ENCODE measurements around the gene PRPSAP1. TPM values are rescaled to one million over a fixed set of nuclear protein-coding genes. Genes with fewer than 3 reads are reported as not detected.
A peak's percentile ranks its signal among the peaks of the same experiment; 100 is the strongest.

PRPSAP1 gene
- total RNA-seq, 1 donor from 2014 or later: 16.1 TPM

GRCh38 chr17:76266244-76266938 is 87.3 kb downstream of the PRPSAP1 start:
- Histone ChIP-seq H3K4me1 (peaks cover 0 to 29% of the 10 kb centered on the region in 2 donors), H3K27me3 (no peaks in the 10 kb centered on the region), H3K4me3 (peak overlapping the region; percentile 74 to 95), H3K36me3 (peaks cover 8 to 15% of the 10 kb centered on the region in 2 donors), H3K9me3 (no peaks in the 10 kb centered on the region), H3K27ac (peak overlapping the region; percentile 89 to 90)
- DNase-seq (ENCODE audit: low spot score in 2 of 2): no peak
- intact Hi-C loops (cut with DNase I): loop anchor here (10.0 kb wide), 2 partner anchors 292 to 1232 kb away; partner anchors contain the start of genes ACOX1 and TEN1
- no peak for TF ChIP-seq CTCF (IDR thresholded peaks at IDR 0.05)

GRCh38 chr17:76265624-76266243 is 88.0 kb downstream of the PRPSAP1 start:
- TF ChIP-seq CTCF (IDR thresholded peaks at IDR 0.05): no peak
- peak overlapping the region; percentile 89 to 90 for H3K27ac ChIP-seq
- H3K27me3 ChIP-seq: no peaks in the 10 kb centered on the region
- peaks cover 8 to 15% of the 10 kb centered on the region in 2 donors for H3K36me3 ChIP-seq
- peak overlapping the region; percentile 74 to 95 for H3K4me3 ChIP-seq
- no peaks in the 10 kb centered on the region for H3K9me3 ChIP-seq
- intact Hi-C loops (cut with DNase I): loop anchor here (2.0 to 10.0 kb wide), 3 partner anchors 25 to 1231 kb away; partner anchors contain the start of genes ACOX1, RNF157 and TEN1
- DNase-seq (ENCODE audit: low spot score in 2 of 2): peak in 1 of 2 donors; percentile 85
- H3K4me1 ChIP-seq: peaks cover 0 to 26% of the 10 kb centered on the region in 2 donors

GRCh38 chr17:76264755-76265623 is 88.7 kb downstream of the PRPSAP1 start, which contains the start of gene UBALD2:
Gene UBALD2 (plus strand): TSS chr17:76265348. CDS start chr17:76265506, 158 bp downstream.
- no peaks in the 10 kb centered on the region for H3K9me3 ChIP-seq
- peak; percentile 99 to 100 for DNase-seq (ENCODE audit: low spot score in 2 of 2)
- H3K4me3 ChIP-seq: peak within 1 kb of the TSS; percentile 74 to 95
- H3K27ac ChIP-seq: peak within 1 kb of the TSS; percentile 89 to 90
- H3K36me3 ChIP-seq: peaks cover 2 to 8% of the 10 kb centered on the region in 2 donors
- H3K27me3 ChIP-seq: no peaks in the 10 kb centered on the region
- intact Hi-C loops (cut with DNase I): loop anchor here (2.0 to 10.0 kb wide), 3 partner anchors 24 to 1230 kb away; partner anchors contain the start of genes ACOX1, RNF157 and TEN1
- H3K4me1 ChIP-seq: peaks cover 0 to 26% of the 10 kb centered on the region in 2 donors
- TF ChIP-seq CTCF (IDR thresholded peaks at IDR 0.05): no peak

GRCh38 chr17:76264425-76264754 is 89.3 kb downstream of the PRPSAP1 start:
- intact Hi-C loops (cut with DNase I): loop anchor here (2.0 to 10.0 kb wide), 3 partner anchors 24 to 1230 kb away; partner anchors contain the start of genes ACOX1, RNF157 and TEN1
- Histone ChIP-seq H3K9me3 (no peaks in the 10 kb centered on the region), H3K27me3 (no peaks in the 10 kb centered on the region), H3K36me3 (peaks cover 0 to 3% of the 10 kb centered on the region in 2 donors), H3K27ac (peak overlapping the region; percentile 71 to 85), H3K4me1 (peaks cover 0 to 26% of the 10 kb centered on the region in 2 donors), H3K4me3 (peak overlapping the region in 1 of 2 donors; percentile 31)
- TF ChIP-seq CTCF (IDR thresholded peaks at IDR 0.05): no peak
- DNase-seq (ENCODE audit: low spot score in 2 of 2): no peak

- Histone ChIP-seq H3K9me3 (no peaks in the 10 kb centered on the region), H3K4me3 (no peak overlapping the region), H3K27me3 (no peaks in the 10 kb centered on the region), H3K27ac (peak overlapping the region; percentile 71 to 85), H3K4me1 (peaks cover 0 to 24% of the 10 kb centered on the region in 2 donors), H3K36me3 (no peaks in the 10 kb centered on the region)
- intact Hi-C loops (cut with DNase I): loop anchor here (2.0 to 10.0 kb wide), 3 partner anchors 23 to 1229 kb away; partner anchors contain the start of genes ACOX1, RNF157 and TEN1
- TF ChIP-seq CTCF (IDR thresholded peaks at IDR 0.05): no peak
- no peak for DNase-seq (ENCODE audit: low spot score in 2 of 2)
Measured at GRCh38 chr17:76263896-76264295, 89.8 kb downstream of the PRPSAP1 start.

All from ascending aorta (tissue), 2 donors.